Neuronal stem cell (in vitro differentiated cells): ENCODE data around the gene RAB6A.
A peak's percentile ranks its signal among the peaks of the same experiment; 100 is the strongest.

Experiments
- DNase-seq: peaks from one replicate; pipeline ENCODE4 v3.0.0-alpha.2; 2013; ENCODE audit warnings: low spot score
- H2AFZ ChIP-seq: one replicate; pipeline ENCODE4 v1.6.1; 2013; ENCODE audit warnings: mild to moderate bottlenecking, low read length, inconsistent platforms
- H2AK5ac ChIP-seq: 2 replicates; pipeline ENCODE4 v1.6.1; 2013; ENCODE audit warnings: low read depth, mild to moderate bottlenecking, inconsistent platforms, low read length, moderate library complexity, mixed read lengths
- H2BK120ac ChIP-seq: 2 replicates; pipeline ENCODE4 v1.6.1; 2013; ENCODE audit warnings: low read depth, mild to moderate bottlenecking, inconsistent platforms, low read length, moderate library complexity, mixed read lengths
- H2BK12ac ChIP-seq: one replicate; pipeline ENCODE4 v1.6.1; 2013; ENCODE audit warnings: low read length, inconsistent platforms
- H2BK15ac ChIP-seq: 2 replicates; pipeline ENCODE4 v1.6.1; 2013; ENCODE audit warnings: mild to moderate bottlenecking, low read length, inconsistent platforms, mixed read lengths
- H2BK5ac ChIP-seq: one replicate; pipeline ENCODE4 v1.6.1; 2013; ENCODE audit warnings: inconsistent platforms, mild to moderate bottlenecking, low read length, moderate library complexity
- H3K14ac ChIP-seq: one replicate; pipeline ENCODE4 v1.6.1; 2013; ENCODE audit warnings: low read length, inconsistent platforms
- H3K18ac ChIP-seq: 2 replicates; pipeline ENCODE4 v1.6.1; 2013; ENCODE audit warnings: low read length, inconsistent platforms
- H3K23ac ChIP-seq: 2 replicates; pipeline ENCODE4 v1.6.1; 2013; ENCODE audit warnings: low read depth, mild to moderate bottlenecking, mixed read lengths, low read length, inconsistent platforms; ENCODE audit not compliant: poor library complexity
- H3K27ac ChIP-seq: replicated peaks from 3 replicates; pipeline ENCODE4 v1.5.1; 2013; ENCODE audit warnings: low read length, inconsistent platforms
- H3K27me3 ChIP-seq, 3 experiments: 2 replicates each; pipeline ENCODE4 v1.6.1; 2013; ENCODE audit warnings: low read length in 3 of 3, mild to moderate bottlenecking in 2 of 3, inconsistent platforms in 1 of 3, low read depth in 1 of 3, mixed read lengths in 1 of 3, moderate library complexity in 1 of 3; ENCODE audit not compliant: control insufficient read depth in 3 of 3, insufficient read depth in 3 of 3
- H3K36me3 ChIP-seq, 2 donors: replicated peaks in 1 of 2; 2 replicates each; pipeline ENCODE4 v1.6.1; 2013; ENCODE audit warnings: low read length in 2 of 2; ENCODE audit not compliant: control insufficient read depth in 2 of 2, insufficient read depth in 2 of 2
- H3K4ac ChIP-seq: 2 replicates; pipeline ENCODE4 v1.6.1; 2013; ENCODE audit warnings: inconsistent platforms, mild to moderate bottlenecking, low read length, moderate library complexity
- H3K4me1 ChIP-seq, 2 donors: 1 replicate in 1 of 2; 2 replicates in 1 of 2; pipeline ENCODE4 v1.6.1; 2013; ENCODE audit warnings: low read length in 2 of 2, low read depth in 1 of 2; ENCODE audit not compliant: control insufficient read depth in 2 of 2, insufficient read depth in 1 of 2
- H3K4me2 ChIP-seq: one replicate; pipeline ENCODE4 v1.6.1; 2013; ENCODE audit warnings: mild to moderate bottlenecking, low read length, inconsistent platforms; ENCODE audit not compliant: insufficient read depth, poor library complexity, severe bottlenecking
- H3K4me3 ChIP-seq, 2 donors: 2 replicates each; pipeline ENCODE4 v1.5.1; 2013; ENCODE audit warnings: low read length in 2 of 2, mild to moderate bottlenecking in 2 of 2, inconsistent platforms in 1 of 2, moderate library complexity in 1 of 2
- H3K79me1 ChIP-seq: one replicate; pipeline ENCODE4 v1.6.1; 2013; ENCODE audit warnings: low read depth, mild to moderate bottlenecking, inconsistent platforms, low read length, moderate library complexity
- H3K9ac ChIP-seq: one replicate; pipeline ENCODE4 v1.6.1; 2013; ENCODE audit warnings: mild to moderate bottlenecking, low read depth, low read length, inconsistent platforms; ENCODE audit not compliant: poor library complexity
- H3K9me3 ChIP-seq, 2 donors: replicated peaks in 1 of 2; 2 replicates each; pipeline versions ENCODE3 to v1.6.1; 2013; ENCODE audit warnings: low read length in 2 of 2, mild to moderate bottlenecking in 2 of 2, inconsistent platforms in 1 of 2, low read depth in 1 of 2, mixed read lengths in 1 of 2, moderate library complexity in 1 of 2; ENCODE audit not compliant: control insufficient read depth in 2 of 2, insufficient read depth in 1 of 2
- H4K8ac ChIP-seq: one replicate; pipeline ENCODE4 v1.6.1; 2013; ENCODE audit warnings: low read depth, mild to moderate bottlenecking, inconsistent platforms, low read length, moderate library complexity
- H4K91ac ChIP-seq: one replicate; pipeline ENCODE4 v1.6.1; 2013; ENCODE audit warnings: low read length, low read depth, mild to moderate bottlenecking, inconsistent platforms; ENCODE audit not compliant: poor library complexity
- WGBS, 2 donors: extraction: QIAGEN DNeasy Blood & Tissue Kit; methylation state at CpG; one replicate each; pipeline ENCODE4 v1.1.7; 2013; ENCODE audit warnings: missing lambda C conversion rate in 2 of 2, mixed read lengths in 1 of 2; ENCODE audit not compliant: insufficient read length in 2 of 2, insufficient replicate concordance in 1 of 2; ENCODE audit errors: extremely low coverage in 2 of 2; 5-methylcytosine and 5-hydroxymethylcytosine counted together

RAB6A gene

GRCh38 chr11:73660497-73661034 is 100.3 kb downstream of the RAB6A start:
- H3K23ac ChIP-seq = no peak overlapping the region
- no peak overlapping the region for H2BK12ac ChIP-seq
- peaks cover 0 to 4% of the 10 kb centered on the region in 2 donors for H3K36me3 ChIP-seq
- H4K8ac ChIP-seq = peak overlapping the region; percentile 44
- peak overlapping the region; percentile 32 for H3K4ac ChIP-seq
- no peak overlapping the region for H3K14ac ChIP-seq
- no peaks in the 10 kb centered on the region for H3K9me3 ChIP-seq
- no peak for DNase-seq
- H3K27ac ChIP-seq = no peak overlapping the region
- no peaks in the 10 kb centered on the region for H3K79me1 ChIP-seq
- peak overlapping the region; percentile 97 for H2BK15ac ChIP-seq
- peak overlapping the region; percentile 6 for H2BK120ac ChIP-seq
- H3K9ac ChIP-seq = peak overlapping the region; percentile 65
- H2AK5ac ChIP-seq = peak overlapping the region; percentile 82
- no peak overlapping the region for H3K4me3 ChIP-seq
- peaks cover 5 to 6% of the 10 kb centered on the region in 2 donors for H3K4me1 ChIP-seq
- peak overlapping the region; percentile 68 for H4K91ac ChIP-seq
- peak overlapping the region; percentile 81 for H2AFZ ChIP-seq
- no CpG with 5 or more reads among the region's 25 CpGs for WGBS, 2 donors
- H3K4me2 ChIP-seq = peak overlapping the region; percentile 19
- no peaks in the 10 kb centered on the region for H3K27me3 ChIP-seq
- H3K18ac ChIP-seq = peak overlapping the region; percentile 86
- no peak overlapping the region for H2BK5ac ChIP-seq

DNA sequence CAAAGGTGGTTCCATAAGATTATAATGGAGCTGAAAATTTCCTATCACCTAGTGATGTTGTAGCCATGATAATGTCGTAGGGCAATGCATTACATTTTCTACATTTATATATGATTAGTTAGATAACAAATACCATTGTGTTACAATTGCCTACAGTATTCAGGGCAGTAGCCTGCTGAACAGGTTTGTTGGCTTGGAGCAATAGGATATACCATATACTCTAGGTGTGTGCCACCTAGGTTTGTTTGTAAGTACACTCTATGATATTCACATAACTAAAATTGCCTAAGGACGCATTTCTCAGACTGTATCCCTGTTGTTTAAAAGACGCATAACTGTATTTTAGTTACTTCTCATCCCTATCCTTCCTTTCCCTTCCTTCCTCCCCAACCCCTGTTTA is 100.9 kb downstream of the RAB6A start:
- H3K4me1 ChIP-seq = peaks cover 6 to 8% of the 10 kb centered on the region in 2 donors
- H3K4me2 ChIP-seq = no peak overlapping the region
- H2BK120ac ChIP-seq = no peak overlapping the region
- H3K27ac ChIP-seq = no peak overlapping the region
- no peak overlapping the region for H4K8ac ChIP-seq
- no peak overlapping the region for H3K9ac ChIP-seq
- H3K23ac ChIP-seq = no peak overlapping the region
- H3K4ac ChIP-seq = no peak overlapping the region
- H2BK15ac ChIP-seq = no peak overlapping the region
- H3K14ac ChIP-seq = no peak overlapping the region
- no peak overlapping the region for H2AFZ ChIP-seq
- no peak overlapping the region for H4K91ac ChIP-seq
- H3K36me3 ChIP-seq = peaks cover 0 to 4% of the 10 kb centered on the region in 2 donors
- H3K27me3 ChIP-seq = no peaks in the 10 kb centered on the region
- H3K4me3 ChIP-seq = no peak overlapping the region
- H3K9me3 ChIP-seq = no peaks in the 10 kb centered on the region
- no peaks in the 10 kb centered on the region for H3K79me1 ChIP-seq
- H3K18ac ChIP-seq = no peak overlapping the region
- no peak for DNase-seq
- H2BK5ac ChIP-seq = no peak overlapping the region
- WGBS, 2 donors = no CpG with 5 or more reads among the region's 3 CpGs
- no peak overlapping the region for H2AK5ac ChIP-seq
- H2BK12ac ChIP-seq = no peak overlapping the region

DNA sequence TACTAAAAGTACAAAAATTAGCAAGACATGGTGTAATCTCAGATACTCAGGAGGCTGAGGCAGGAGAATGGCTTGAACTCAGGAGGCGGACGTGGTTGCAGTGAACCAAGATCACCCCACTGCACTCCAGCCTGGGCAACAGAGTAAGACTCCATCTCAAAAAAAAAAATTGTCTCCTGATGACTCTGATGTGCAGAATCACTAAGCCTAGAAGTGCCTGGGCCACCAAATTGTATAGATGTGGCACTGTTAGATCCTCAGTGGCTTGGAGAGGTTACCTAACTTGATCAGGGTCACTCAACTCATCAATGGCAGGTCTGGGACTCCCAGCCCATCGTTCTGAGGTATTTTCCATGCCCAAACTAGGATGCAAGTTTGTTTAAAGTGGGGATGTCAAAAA is 103.9 kb downstream of the RAB6A start:
- no peak overlapping the region for H2BK12ac ChIP-seq
- no peak overlapping the region for H2AK5ac ChIP-seq
- H3K27ac ChIP-seq = no peak overlapping the region
- H3K4me3 ChIP-seq = no peak overlapping the region
- H3K36me3 ChIP-seq = peaks cover 0 to 4% of the 10 kb centered on the region in 2 donors
- H2AFZ ChIP-seq = no peak overlapping the region
- H2BK5ac ChIP-seq = no peak overlapping the region
- WGBS, 2 donors = no CpG with 5 or more reads among the region's 3 CpGs
- no peaks in the 10 kb centered on the region for H3K9me3 ChIP-seq
- DNase-seq = no peak
- H2BK15ac ChIP-seq = no peak overlapping the region
- H3K18ac ChIP-seq = no peak overlapping the region
- H2BK120ac ChIP-seq = no peak overlapping the region
- H3K79me1 ChIP-seq = no peaks in the 10 kb centered on the region
- no peak overlapping the region for H3K14ac ChIP-seq
- no peaks in the 10 kb centered on the region for H3K27me3 ChIP-seq
- no peak overlapping the region for H3K23ac ChIP-seq
- no peak overlapping the region for H3K4ac ChIP-seq
- no peak overlapping the region for H4K91ac ChIP-seq
- no peak overlapping the region for H3K9ac ChIP-seq
- H3K4me2 ChIP-seq = no peak overlapping the region
- peaks cover 25 to 27% of the 10 kb centered on the region in 2 donors for H3K4me1 ChIP-seq
- H4K8ac ChIP-seq = no peak overlapping the region

GRCh38 chr11:73655686-73656085 is 105.2 kb downstream of the RAB6A start:
- no peaks in the 10 kb centered on the region for H3K9me3 ChIP-seq
- WGBS, 2 donors = no CpG with 5 or more reads among the region's 8 CpGs

More at GRCh38 chr11:73655686-73656085, 105.2 kb downstream of the RAB6A start:
- Histone ChIP-seq H2AK5ac (no peak overlapping the region), H3K4me1 (peaks cover 31% of the 10 kb centered on the region in 2 donors), H3K79me1 (no peaks in the 10 kb centered on the region), H3K27me3 (no peaks in the 10 kb centered on the region), H2BK120ac (no peak overlapping the region), H3K4ac (peak overlapping the region; percentile 31), H2AFZ (no peak overlapping the region), H3K4me3 (no peak overlapping the region), H3K4me2 (no peak overlapping the region), H3K23ac (peak overlapping the region; percentile 8), H2BK12ac (no peak overlapping the region), H3K9ac (peak overlapping the region; percentile 14), H4K91ac (no peak overlapping the region), H3K18ac (peak overlapping the region; percentile 38), H2BK15ac (peak overlapping the region; percentile 70), H4K8ac (no peak overlapping the region), H3K27ac (no peak overlapping the region), H2BK5ac (no peak overlapping the region), H3K14ac (no peak overlapping the region), H3K36me3 (peaks cover 0 to 4% of the 10 kb centered on the region in 2 donors)
- no peak for DNase-seq
